Cerebellar cortex (tissue), 1 donor: Measurements from ENCODE around the gene PRR7.

Source experiments
- DNase-seq: peaks from one replicate; pipeline ENCODE4 v3.0.0-alpha.2; 2015; ENCODE audit warnings: low spot score

The PRR7 gene

DNA sequence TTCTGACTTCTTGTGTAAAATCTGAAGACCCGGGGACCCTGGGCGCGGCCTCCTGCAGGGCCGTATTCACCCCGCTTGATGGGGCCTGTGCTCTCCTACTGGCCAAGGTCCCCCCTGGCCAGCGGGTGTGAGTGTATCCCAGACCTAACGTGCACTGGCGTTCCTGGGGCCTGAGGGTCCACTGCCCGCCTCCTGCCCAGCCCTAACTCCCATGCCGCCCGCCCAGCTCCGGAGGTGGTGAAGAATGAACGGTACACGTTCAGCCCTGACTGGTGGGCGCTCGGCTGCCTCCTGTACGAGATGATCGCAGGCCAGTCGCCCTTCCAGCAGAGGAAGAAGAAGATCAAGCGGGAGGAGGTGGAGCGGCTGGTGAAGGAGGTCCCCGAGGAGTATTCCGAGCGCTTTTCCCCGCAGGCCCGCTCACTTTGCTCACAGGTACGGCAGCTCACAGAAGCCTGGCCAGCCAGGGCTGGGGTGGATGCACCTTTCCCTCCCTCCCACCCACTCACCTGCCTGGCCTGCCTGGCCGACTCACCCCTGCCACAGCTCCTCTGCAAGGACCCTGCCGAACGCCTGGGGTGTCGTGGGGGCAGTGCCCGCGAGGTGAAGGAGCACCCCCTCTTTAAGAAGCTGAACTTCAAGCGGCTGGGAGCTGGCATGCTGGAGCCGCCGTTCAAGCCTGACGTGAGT is 10.6 kb upstream of the PRR7 start:
- DNase-seq: no peak

- DNase-seq: no peak
These were observed 9.0 kb upstream of the PRR7 start for GRCh38 chr5:177437623-177438022.

DNA sequence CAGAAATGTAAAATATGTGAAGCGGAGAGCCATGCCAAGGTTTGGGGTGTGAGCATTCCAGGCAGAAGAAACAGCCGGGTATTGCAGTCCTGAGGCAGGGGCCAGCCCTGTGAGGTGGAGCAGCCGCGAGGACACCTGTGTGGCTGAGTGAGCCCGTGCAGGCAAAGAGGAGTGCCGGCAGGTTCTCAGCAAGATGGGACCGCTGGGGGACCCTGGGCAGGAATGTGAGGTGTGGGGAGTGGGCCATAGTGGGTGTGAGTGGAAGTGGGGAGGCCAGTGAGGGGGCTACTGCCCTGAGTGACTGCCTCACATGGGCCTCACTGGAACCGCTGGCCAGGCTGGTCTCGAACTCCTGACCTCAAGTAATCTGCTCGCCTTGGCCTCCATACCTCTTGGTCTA is 8.1 kb upstream of the PRR7 start:
- DNase-seq: no peak

GRCh38 chr5:177439518-177440053 is 7.0 kb upstream of the PRR7 start:
- DNase-seq: no peak

- no peak for DNase-seq
These were observed 6.2 kb upstream of the PRR7 start for GRCh38 chr5:177440211-177440989.

DNA sequence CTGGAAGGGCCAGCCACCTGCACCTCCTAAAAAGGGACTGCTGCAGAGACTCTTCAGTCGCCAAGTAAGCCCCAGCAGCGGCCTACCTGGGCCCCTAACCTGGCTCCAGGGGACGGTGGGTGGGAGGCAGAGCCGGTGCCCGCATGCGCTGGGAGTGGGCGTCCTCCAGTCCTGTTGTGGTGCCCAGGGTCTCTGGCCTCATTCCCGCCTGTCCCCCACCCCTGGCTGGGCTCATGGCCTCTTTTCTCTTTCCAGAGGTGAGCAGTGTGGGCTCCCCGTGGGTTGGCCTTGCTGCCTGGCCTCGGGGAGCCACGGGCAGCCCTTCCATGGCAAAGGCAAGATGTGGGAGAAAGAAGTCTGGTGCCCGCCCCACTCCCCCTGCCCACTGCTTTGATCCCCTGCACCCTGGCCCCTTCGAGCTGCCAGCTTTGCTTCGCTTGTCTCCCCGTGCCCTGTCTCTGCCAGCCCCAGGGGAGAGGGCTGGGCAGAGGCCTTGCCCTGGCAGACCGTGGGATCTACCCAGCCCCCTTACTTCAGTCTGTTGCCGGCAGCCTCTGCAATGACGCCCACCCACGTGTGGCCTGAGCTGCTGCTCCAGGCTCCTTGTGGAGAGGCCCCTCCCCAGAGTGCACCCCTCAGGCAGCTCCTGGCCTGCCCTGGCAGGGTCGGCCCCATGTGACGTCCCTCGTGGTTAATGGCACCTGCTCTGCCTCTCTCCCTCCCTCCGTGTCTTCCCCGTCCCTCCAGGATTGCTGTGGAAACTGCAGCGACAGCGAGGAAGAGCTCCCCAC is 5.4 kb upstream of the PRR7 start:
- DNase-seq: no peak

DNA sequence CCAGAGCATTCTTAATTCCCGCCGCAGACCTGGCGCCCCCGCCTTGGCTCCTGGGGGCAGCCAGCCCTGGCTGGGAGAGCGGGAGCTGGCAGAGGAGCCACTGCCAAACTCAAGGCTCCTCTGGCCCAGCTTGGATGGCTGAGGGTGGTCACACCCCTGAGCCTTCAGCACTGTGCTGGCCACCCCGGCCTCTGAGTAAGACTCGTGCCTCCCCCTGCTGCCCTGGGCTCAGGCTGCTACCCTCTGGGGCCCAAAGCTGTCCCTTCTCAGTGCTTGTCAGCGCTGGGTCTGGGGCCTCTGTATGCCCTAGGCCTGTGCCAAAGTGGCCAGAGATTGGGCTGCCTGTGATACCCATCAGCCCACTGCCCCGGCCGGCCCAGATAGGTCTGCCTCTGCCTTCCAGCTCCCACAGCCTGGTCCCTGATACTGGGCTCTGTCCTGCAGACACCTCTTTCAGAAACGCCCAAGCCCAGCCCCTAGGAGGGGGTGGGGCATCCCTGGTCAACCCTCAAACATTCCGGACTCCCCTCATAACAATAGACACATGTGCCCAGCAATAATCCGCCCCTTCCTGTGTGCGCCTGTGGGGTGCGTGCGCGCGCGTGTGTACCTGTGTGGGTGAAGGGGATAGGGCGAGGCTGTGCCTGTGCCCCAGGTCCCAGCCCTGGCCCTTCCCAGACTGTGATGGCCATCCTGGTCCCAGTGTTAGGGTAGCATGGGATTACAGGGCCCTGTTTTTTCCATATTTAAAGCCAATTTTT is 4.4 kb upstream of the PRR7 start:
- no peak for DNase-seq

GRCh38 chr5:177443144-177443983 is 3.2 kb upstream of the PRR7 start:
- DNase-seq: no peak

- DNase-seq: no peak
These were observed 2.2 kb upstream of the PRR7 start for GRCh38 chr5:177444106-177445051.

DNA sequence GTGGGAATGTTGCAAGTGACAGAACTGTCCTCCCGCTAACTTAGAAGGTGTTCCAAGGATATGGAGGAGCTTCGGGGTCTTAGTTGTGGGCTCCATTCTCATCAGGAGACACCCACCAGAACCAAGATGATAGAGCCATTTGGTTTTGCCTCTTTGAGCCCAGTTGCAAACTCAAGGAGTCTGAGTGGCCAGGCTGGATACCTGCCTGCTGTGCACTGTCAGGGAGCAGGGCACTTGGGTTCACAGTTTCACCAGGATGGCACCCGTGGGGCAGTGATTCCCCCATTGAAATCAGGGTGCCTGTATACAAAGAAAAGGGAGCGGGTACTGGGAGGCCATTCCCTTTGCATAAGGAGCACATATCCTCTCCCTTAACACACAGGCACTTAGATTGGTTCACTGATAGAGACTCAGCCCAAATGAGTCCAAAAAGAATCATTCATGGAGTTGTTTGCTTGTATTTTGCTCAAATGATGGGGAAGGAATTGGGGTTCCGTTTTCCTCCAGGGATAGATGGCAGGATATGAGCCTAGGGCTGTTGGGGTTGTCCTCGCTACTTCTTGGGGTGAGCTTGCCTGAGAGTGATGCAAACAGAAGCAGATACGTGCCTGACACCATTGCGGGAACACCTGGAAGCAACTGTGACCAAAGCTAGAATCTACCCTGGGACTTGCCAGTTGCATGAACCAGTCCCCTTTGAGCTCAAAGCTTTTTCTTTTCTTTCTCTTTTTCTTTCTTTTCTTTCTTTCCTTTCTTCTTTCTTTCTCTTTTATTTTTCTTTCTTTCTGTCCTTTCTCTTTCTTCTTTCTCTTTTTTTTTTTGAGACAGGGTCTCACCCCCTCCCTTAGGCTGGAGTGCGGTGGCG is 1.3 kb upstream of the PRR7 start:
- DNase-seq: no peak

DNA sequence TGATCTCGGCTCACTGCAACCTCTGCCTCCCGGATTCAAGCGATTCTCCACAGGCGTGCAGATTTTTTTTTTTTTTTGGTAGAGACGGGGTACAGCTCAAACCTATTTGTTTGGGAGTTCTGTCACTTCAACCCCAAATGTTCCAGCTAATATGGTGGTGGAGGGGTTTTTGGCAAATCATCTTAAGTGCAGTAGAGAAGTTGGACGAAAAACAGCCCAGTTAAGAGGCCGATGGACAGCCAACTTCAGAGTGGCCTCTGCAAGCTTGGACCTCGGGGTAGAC is 756 bp upstream of the PRR7 start:
- DNase-seq: no peak

DNA sequence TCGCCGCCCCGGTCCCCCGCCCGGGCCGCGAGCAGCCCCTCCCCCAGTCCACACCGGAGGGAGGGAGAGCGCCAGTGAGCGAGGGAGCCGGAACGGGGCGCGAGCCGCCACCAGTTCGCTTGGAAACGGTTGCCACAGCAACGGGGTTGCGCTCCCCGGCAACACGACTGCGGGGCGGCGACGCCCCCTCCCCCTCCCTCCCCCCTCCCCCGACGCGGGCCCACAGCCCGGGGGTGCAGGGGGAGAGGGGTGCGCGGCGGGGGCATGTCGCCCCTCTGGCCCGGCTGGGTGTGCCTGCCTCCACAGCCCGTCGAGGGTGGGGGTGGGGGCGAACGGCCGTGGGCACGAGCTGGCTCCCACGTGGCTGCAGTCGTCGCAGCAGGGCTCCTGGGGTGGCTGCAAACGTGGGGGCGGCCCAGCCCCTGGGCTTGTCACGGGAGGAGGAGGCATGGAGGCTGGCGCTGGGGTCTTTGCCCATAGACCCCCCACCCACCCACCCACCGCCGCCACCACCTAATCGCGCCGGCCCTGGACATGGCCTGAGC is 524 bp downstream of the PRR7 start:
- DNase-seq: no peak

DNA sequence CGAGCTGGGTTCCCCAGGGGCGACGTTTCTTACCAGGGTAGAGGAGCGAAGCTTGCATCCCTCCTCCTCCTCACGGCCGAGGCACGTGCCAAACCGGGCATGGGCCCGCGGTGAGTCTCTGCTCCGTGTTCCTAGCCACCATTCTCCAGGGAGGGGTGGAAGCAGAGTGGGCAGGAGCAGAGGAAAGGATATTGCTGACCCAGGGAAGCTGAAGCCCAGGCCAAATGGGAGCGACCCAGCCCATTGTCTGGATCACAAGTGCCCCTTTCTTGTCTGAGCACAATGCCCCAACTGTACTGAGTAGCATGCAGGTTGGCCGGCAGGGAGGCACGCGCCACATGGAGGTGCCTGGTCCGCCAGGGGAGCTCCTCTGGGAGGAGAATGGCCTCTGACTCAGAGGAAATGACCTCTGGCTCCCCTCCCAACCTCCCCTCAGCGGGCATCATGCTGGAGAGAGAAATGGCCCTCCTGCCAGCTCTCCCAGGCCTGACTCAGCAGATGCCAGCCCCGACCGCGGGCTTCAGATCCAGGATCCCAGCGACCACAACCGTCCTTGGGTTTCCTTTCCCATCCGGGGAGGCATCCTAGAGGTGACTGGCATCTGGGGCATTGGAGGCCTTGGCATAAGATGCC is 1.1 kb downstream of the PRR7 start:
- DNase-seq: no peak

DNA sequence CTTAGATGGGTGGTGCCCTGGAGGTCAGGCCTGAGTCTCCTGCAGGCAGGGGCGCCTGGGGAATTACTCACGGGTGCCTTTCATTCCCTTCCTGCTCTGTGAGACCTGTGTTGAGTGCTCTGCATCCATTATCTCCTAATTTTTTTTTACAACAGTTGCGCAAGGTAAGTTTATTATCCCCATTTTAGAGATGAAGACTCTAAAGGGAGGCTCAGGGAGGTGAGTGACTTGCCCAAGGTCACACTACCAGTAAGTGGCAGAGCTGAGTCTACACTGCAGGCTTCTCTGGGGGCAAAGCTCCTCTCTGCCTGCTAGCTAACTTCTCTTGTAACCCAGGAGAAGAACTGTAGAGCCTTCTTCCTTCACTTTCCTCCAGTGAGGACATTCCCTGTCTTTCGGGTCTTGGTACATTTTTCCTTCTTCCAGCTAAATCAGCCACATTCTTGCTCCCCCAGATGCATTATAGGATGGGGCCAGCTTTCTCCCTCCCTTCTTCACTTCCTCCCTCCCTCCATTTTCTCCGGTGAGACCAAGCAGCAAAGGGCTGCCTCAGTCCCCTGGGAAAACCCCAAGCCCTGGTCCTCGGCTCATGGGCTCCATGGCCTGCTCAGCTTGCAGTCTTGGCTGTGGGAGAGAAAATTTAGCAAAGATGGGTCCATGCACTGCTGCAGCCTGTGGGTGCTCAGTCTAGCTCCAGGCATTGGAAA is 1.8 kb downstream of the PRR7 start:
- no peak for DNase-seq

- DNase-seq: no peak
These were observed 2.8 kb downstream of the PRR7 start for GRCh38 chr5:177449140-177450061.

- no peak for DNase-seq
These were observed 4.2 kb downstream of the PRR7 start for GRCh38 chr5:177450667-177451424.
